Loucy (cell line): ENCODE measurements around the gene TEDC2.

ENCODE experiments used
- H2AFZ ChIP-seq: fragments of 200-600 bp; sonication (generic); 2 replicates; pipeline ENCODE4 v1.6.0; 2016; ENCODE audit warnings: antibody characterized with exemption, mild to moderate bottlenecking, low read length, moderate library complexity
- H3F3A ChIP-seq: fragments of 200-600 bp; 2 replicates; pipeline ENCODE4 v1.6.0; 2016; ENCODE audit warnings: antibody characterized with exemption, low read depth, mild to moderate bottlenecking
- H3K27me3 ChIP-seq: fragments of 200-600 bp; sonication (generic); 2 replicates; pipeline ENCODE4 v1.6.1; 2014; ENCODE audit warnings: low read length, mild to moderate bottlenecking; ENCODE audit not compliant: insufficient read depth, poor library complexity, severe bottlenecking
- H3K36me3 ChIP-seq: fragments of 200-600 bp; sonication (generic); 2 replicates; pipeline ENCODE4 v1.6.1; 2016; ENCODE audit warnings: low read length; ENCODE audit not compliant: insufficient read depth
- H3K4me1 ChIP-seq: fragments of 200-600 bp; sonication (generic); 2 replicates; pipeline ENCODE4 v1.5.1; 2014; ENCODE audit warnings: low read length, mild to moderate bottlenecking; ENCODE audit not compliant: insufficient read depth, poor library complexity, severe bottlenecking
- H3K4me2 ChIP-seq: fragments of 200-600 bp; sonication (generic); 2 replicates; pipeline ENCODE4 v1.6.0; 2014; ENCODE audit warnings: antibody characterized with exemption, low read length, low read depth, mild to moderate bottlenecking; ENCODE audit not compliant: poor library complexity, severe bottlenecking
- H3K4me3 ChIP-seq: fragments of 200-600 bp; sonication (generic); 2 replicates; pipeline ENCODE4 v1.5.1; 2014; ENCODE audit warnings: low read length, mild to moderate bottlenecking, mixed read lengths; ENCODE audit not compliant: poor library complexity, severe bottlenecking
- H3K79me2 ChIP-seq: fragments of 200-600 bp; sonication (generic); 2 replicates; pipeline ENCODE4 v1.6.1; 2014; ENCODE audit warnings: low read length; ENCODE audit not compliant: insufficient read depth
- H3K9ac ChIP-seq: fragments of 200-600 bp; sonication (generic); 2 replicates; pipeline ENCODE4 v1.6.0; 2014; ENCODE audit warnings: mild to moderate bottlenecking, low read depth, low read length, moderate library complexity; ENCODE audit not compliant: poor library complexity, severe bottlenecking
- H3K9me2 ChIP-seq: fragments of 200-600 bp; sonication (generic); replicated peaks from 2 replicates; pipeline ENCODE4 v1.6.1; 2016; ENCODE audit warnings: low read depth, low read length, mixed read lengths
- H3K9me3 ChIP-seq: fragments of 200-600 bp; sonication (generic); 2 replicates; pipeline ENCODE4 v1.6.1; 2014; ENCODE audit warnings: mild to moderate bottlenecking, antibody characterized with exemption, low read length, low read depth; ENCODE audit not compliant: insufficient read depth
- H4K20me1 ChIP-seq: fragments of 200-600 bp; sonication (generic); 2 replicates; pipeline ENCODE4 v1.6.0; 2014; ENCODE audit warnings: antibody characterized with exemption, low read length, mild to moderate bottlenecking; ENCODE audit not compliant: insufficient read depth, poor library complexity, severe bottlenecking
- CTCF ChIP-seq: fragments of 200-600 bp; sonication (generic); conservative IDR thresholded peaks from 2 replicates; pipeline ENCODE4 v1.5.1; 2014; ENCODE audit warnings: mild to moderate bottlenecking, antibody characterized with exemption, low read length
- EZH2phosphoT487 ChIP-seq: fragments of 200-600 bp; IDR thresholded peaks from 2 replicates; pipeline ENCODE4 v1.6.1; 2018; ENCODE audit warnings: antibody characterized with exemption, mild to moderate bottlenecking, moderate library complexity, borderline replicate concordance

The TEDC2 gene

GRCh38 chr16:2494616-2495015 is 34.7 kb downstream of the TEDC2 start:
- Histone ChIP-seq H3F3A (no peaks in the 10 kb centered on the region), H3K4me1 (no peaks in the 10 kb centered on the region), H3K4me2 (no peak overlapping the region), H3K9me2 (no peaks in the 10 kb centered on the region), H3K4me3 (no peak overlapping the region), H3K36me3 (no peaks in the 10 kb centered on the region; the same call in 1 of the 2 replicates), H3K9me3 (no peaks in the 10 kb centered on the region), H2AFZ (no peak overlapping the region), H3K9ac (no peak overlapping the region), H3K79me2 (peaks cover 3% of the 10 kb centered on the region; the same call in 1 of the 2 replicates), H3K27me3 (no peaks in the 10 kb centered on the region), H4K20me1 (no peaks in the 10 kb centered on the region)
- TF ChIP-seq EZH2phosphoT487 (no peak), CTCF (no peak)

GRCh38 chr16:2495041-2495440 is 35.1 kb downstream of the TEDC2 start:
- H3K36me3 ChIP-seq, result no peaks in the 10 kb centered on the region; the same call in 1 of the 2 replicates
- H3K4me2 ChIP-seq, result no peak overlapping the region
- no peak overlapping the region for H3K9ac ChIP-seq
- H4K20me1 ChIP-seq, result no peaks in the 10 kb centered on the region
- no peaks in the 10 kb centered on the region for H3F3A ChIP-seq
- no peak overlapping the region for H2AFZ ChIP-seq
- H3K27me3 ChIP-seq, result no peaks in the 10 kb centered on the region
- no peaks in the 10 kb centered on the region for H3K9me2 ChIP-seq
- no peaks in the 10 kb centered on the region for H3K9me3 ChIP-seq
- TF ChIP-seq CTCF, result no peak
- TF ChIP-seq EZH2phosphoT487, result no peak
- no peaks in the 10 kb centered on the region for H3K79me2 ChIP-seq
- no peaks in the 10 kb centered on the region for H3K4me1 ChIP-seq
- H3K4me3 ChIP-seq, result no peak overlapping the region

- H3K9ac ChIP-seq, result no peak overlapping the region
- no peaks in the 10 kb centered on the region for H3K9me2 ChIP-seq
- no peaks in the 10 kb centered on the region for H4K20me1 ChIP-seq
- TF ChIP-seq EZH2phosphoT487, result no peak
- no peak for TF ChIP-seq CTCF
- H3K27me3 ChIP-seq, result no peaks in the 10 kb centered on the region
- H3K79me2 ChIP-seq, result no peaks in the 10 kb centered on the region
- no peaks in the 10 kb centered on the region for H3F3A ChIP-seq
- no peak overlapping the region for H2AFZ ChIP-seq
- no peaks in the 10 kb centered on the region for H3K9me3 ChIP-seq
- H3K4me1 ChIP-seq, result no peaks in the 10 kb centered on the region
- no peak overlapping the region for H3K4me3 ChIP-seq
- no peaks in the 10 kb centered on the region; the same call in 1 of the 2 replicates for H3K36me3 ChIP-seq
- no peak overlapping the region for H3K4me2 ChIP-seq
Measured at GRCh38 chr16:2496223-2497115, 36.6 kb downstream of the TEDC2 start.
